Measurements from ENCODE around the gene MYCL.

The MYCL gene

DNA sequence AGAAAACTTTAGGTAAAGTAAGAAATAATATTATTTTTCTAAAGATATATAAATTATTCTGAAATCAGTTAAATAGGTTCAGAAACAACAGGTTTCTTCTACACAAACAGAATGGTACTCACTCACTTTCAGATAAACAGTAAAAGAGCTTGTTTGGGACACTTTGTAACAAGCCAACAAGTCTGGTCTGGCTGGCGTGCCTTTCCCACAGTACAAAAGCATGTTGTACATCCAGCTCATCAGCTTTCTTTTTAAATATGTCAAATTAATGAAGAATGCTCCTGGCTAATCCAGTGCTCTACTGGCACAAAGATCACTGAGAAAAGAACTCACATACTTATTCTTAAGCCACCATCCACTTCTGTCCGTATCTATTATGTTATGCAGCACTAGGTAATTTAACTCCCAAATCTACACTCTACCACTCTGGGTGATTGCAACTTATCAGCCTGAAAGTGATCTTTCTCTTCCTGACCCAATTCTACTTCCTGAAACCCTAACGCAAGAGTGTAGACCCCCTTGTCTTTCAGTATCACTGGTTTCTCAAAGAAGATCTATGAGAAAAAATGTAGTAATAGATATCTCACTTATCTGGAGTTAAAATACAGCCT is 51.0 kb downstream of the MYCL start:
- DNase-seq, result no peak

DNA sequence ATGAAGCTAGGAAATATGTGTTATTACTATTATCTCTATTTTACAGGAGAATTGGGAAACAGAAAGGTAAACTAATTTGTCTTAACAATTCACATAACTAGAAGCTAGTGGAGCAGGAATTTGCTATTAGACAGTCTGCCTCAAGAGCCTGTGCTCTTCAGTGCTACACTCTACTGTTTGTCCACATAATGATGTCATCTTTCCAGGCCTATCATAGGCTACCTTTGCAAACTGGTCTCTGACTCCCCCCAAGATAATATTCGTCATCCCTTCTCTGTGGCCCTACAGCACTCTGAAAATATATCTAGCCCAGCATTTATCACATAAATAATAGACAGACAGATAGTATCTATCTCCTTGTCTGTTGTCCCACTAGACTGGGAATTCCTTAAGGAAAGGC is 52.5 kb downstream of the MYCL start:
- no peak for DNase-seq

DNA sequence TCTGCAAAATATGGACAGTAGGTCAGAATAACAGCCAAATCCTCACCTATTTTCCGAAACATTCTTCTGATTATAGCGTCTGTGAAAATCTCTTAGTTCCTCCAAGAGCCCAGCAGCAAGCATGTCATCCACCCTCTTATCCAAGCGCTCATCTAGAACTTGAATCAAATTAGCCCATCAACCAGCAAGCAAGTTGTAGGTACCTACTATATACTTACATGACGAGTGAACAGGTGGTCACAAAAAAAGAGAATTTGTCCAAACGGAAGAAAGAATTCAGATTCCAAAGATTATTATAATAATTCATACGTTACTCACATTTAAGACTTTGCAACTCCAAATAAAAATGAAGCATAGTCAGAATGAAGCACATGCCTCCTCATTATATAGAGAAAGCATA is 53.8 kb downstream of the MYCL start:
- DNase-seq, result no peak

DNA sequence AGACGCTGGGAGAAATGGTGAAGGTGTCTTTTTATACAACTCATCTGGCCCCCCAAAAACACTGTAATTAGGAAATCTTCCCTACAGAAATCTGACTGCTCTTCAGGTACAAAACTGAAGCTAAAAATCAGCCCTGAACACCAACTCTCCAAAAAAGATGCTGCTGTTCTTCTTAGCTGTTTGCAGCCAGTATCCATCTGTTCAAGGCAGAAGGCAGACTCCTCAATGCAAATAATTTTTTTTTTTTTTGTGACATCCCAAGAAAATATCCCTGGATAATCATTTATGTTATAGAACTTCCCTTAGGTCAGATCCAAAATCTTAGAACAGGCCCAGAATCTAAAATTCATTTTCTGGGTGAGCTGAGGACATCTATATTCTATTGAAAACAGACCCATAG is 54.9 kb downstream of the MYCL start:
- peak; percentile 61 for DNase-seq

DNA sequence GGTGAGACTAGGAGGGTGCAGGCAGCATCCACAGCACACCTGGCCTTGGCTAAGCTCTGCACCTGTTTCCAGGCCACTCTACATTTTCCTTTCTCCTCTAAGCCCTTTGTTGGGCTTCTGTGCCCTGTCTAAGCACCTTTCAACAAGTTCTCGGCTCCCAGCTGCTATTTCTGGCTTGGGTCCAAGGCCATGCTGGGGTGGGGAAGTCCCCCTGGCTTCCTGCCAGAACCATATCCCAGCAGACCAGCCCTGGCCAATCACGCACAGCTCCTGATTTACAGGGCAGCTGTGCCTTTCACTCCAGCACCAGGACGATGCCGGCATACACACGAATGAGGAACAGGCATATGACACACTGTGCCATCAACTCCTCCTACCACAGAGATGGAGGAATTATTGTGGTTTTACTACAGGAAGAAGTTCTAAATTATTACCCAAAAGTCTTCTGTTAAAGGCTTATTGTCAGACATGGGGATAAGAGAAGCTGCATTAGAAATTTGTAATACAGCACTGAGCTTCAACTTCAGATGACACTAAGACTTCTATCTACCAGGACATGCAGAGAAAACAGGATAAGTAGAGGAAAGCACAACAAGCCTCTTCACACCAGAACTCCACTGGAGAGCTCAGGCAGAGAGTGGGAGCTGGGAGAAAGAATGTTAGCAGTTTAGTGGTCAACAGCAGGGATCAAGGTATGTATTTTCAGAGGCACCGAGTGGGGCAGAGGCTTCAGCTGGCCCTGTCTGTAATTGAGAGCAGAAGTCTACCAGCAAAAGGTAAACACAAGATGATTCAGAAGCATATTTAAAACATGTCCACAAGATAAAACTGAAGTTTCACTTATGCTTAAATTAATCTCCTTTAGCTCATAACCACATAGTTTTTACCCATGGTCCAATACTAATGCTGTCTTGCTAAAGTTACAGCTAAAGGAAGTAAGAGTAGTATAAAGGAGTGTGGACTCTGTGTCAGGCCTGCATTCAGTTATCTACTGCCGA is 55.8 kb downstream of the MYCL start:
- DNase-seq, result peak; percentile 99

Measured in NCI-H2171 treated with DMSO at 0.1 percent for 48 hours (cell line).